DND-41 (cell line): Measurements from ENCODE around the gene INAFM1.
"Not testable (repeated sequence)": the region's sequence is repeated elsewhere in the genome, so short reads cannot be mapped to it uniquely, and the experiment has no call there.

Source experiments
- ATAC-seq: fragments of 200-7000 bp; cut with Tn5 transposase; 3 replicates; pipeline ENCODE4 v1.9.1; 2021; ENCODE audit warnings: low read depth; ENCODE audit not compliant: insufficient read depth
- DNase-seq: peaks from one replicate; pipeline ENCODE4 v3.0.0-alpha.2; 2020
- H2AFZ ChIP-seq: 2 replicates; pipeline ENCODE4 v1.6.0; 2012; ENCODE audit warnings: low read depth, low read length
- H3K27ac ChIP-seq: 2 replicates; pipeline ENCODE4 v1.5.1; 2012; ENCODE audit warnings: low read length, inconsistent platforms
- H3K27me3 ChIP-seq: fragments of 200-600 bp; sonication (generic); 2 replicates; pipeline ENCODE4 v1.6.0; 2012; ENCODE audit warnings: low read length, mild to moderate bottlenecking, inconsistent platforms; ENCODE audit not compliant: insufficient read depth, poor library complexity
- H3K36me3 ChIP-seq: 2 replicates; pipeline ENCODE4 v1.5.1; 2012; ENCODE audit warnings: low read length, inconsistent platforms; ENCODE audit not compliant: insufficient read depth
- H3K4me1 ChIP-seq: 2 replicates; pipeline ENCODE4 v1.5.1; 2012; ENCODE audit warnings: mild to moderate bottlenecking, low read length; ENCODE audit not compliant: insufficient read depth
- H3K4me2 ChIP-seq: 2 replicates; pipeline ENCODE4 v1.6.0; 2012; ENCODE audit warnings: mild to moderate bottlenecking, moderate library complexity, low read length, inconsistent platforms; ENCODE audit not compliant: insufficient read depth
- H3K4me3 ChIP-seq, 2 experiments: fragments of 200-600 bp in 1 of 2; shearing (Covaris generic) in 1 of 2; 2 replicates each; pipeline ENCODE4 v1.5.1; 2012 to 2016; ENCODE audit warnings: inconsistent platforms in 2 of 2, low read length in 2 of 2, mild to moderate bottlenecking in 2 of 2, low read depth in 1 of 2, moderate library complexity in 1 of 2
- H3K79me2 ChIP-seq: 2 replicates; pipeline ENCODE4 v1.6.0; 2012; ENCODE audit warnings: low read length, inconsistent platforms; ENCODE audit not compliant: insufficient read depth
- H3K9ac ChIP-seq: 2 replicates; pipeline ENCODE4 v1.6.0; 2012; ENCODE audit warnings: low read depth, mild to moderate bottlenecking, inconsistent platforms, low read length, moderate library complexity
- H3K9me3 ChIP-seq: 2 replicates; pipeline ENCODE4 v1.5.1; 2012; ENCODE audit warnings: low read length, moderate library complexity, mild to moderate bottlenecking, inconsistent platforms; ENCODE audit not compliant: insufficient read depth, severe bottlenecking
- H4K20me1 ChIP-seq: 2 replicates; pipeline ENCODE4 v1.6.0; 2012; ENCODE audit warnings: low read length; ENCODE audit not compliant: insufficient read depth
- CTCF ChIP-seq: IDR thresholded peaks from 2 replicates; pipeline ENCODE4 v1.5.1; 2012; ENCODE audit warnings: borderline replicate concordance, low read length, moderate library complexity, mild to moderate bottlenecking; ENCODE audit not compliant: poor library complexity, severe bottlenecking; ENCODE audit errors: extremely low read depth
- EZH2 ChIP-seq: IDR thresholded peaks from 3 replicates; pipeline ENCODE4 v1.6.1; 2012; ENCODE audit warnings: borderline replicate concordance, low read depth, mild to moderate bottlenecking, moderate library complexity, low read length, inconsistent platforms; ENCODE audit not compliant: severe bottlenecking

The INAFM1 gene

GRCh38 chr19:47243776-47244547 lies 30.7 kb upstream of the INAFM1 start:
- no peak for TF ChIP-seq EZH2
- TF ChIP-seq CTCF, result peak; percentile 92
- H3K27ac ChIP-seq, result peak overlapping the region; percentile 74

GRCh38 chr19:47247308-47247990 lies 27.2 kb upstream of the INAFM1 start:
- Histone ChIP-seq H3K27me3 (no peaks in the 10 kb centered on the region), H3K4me3 (no peak overlapping the region), H3K4me2 (no peak overlapping the region), H3K9me3 (no peaks in the 10 kb centered on the region), H3K9ac (no peak overlapping the region), H2AFZ (no peak overlapping the region), H4K20me1 (no peaks in the 10 kb centered on the region), H3K79me2 (no peaks in the 10 kb centered on the region), H3K27ac (no peak overlapping the region), H3K36me3 (no peaks in the 10 kb centered on the region), H3K4me1 (peaks cover 15% of the 10 kb centered on the region)
- ATAC-seq (no peak), DNase-seq (peak; percentile 78)
- TF ChIP-seq EZH2, result no peak
- peak; percentile 93 for TF ChIP-seq CTCF

More at GRCh38 chr19:47243776-47244547, 30.7 kb upstream of the INAFM1 start:
- peak; percentile 94 for DNase-seq
- Histone ChIP-seq H3K4me3 (peak overlapping the region in 1 of 2 experiments; percentile 40; a peak in 2 of 4 replicates), H3K9ac (peak overlapping the region; percentile 40), H3K4me1 (peaks cover 30% of the 10 kb centered on the region), H3K9me3 (no peaks in the 10 kb centered on the region), H3K36me3 (no peaks in the 10 kb centered on the region), H3K4me2 (peak overlapping the region; percentile 56), H4K20me1 (no peaks in the 10 kb centered on the region; the same call in 1 of the 2 replicates), H2AFZ (peak overlapping the region; percentile 55), H3K79me2 (no peaks in the 10 kb centered on the region), H3K27me3 (no peaks in the 10 kb centered on the region)
- ATAC-seq, result peak; percentile 92

GRCh38 chr19:47253016-47253415 lies 21.7 kb upstream of the INAFM1 start:
- ATAC-seq, H4K20me1 ChIP-seq: not testable (repeated sequence)

GRCh38 chr19:47253467-47253881 lies 21.2 kb upstream of the INAFM1 start:
- H3K27me3 ChIP-seq, result no peaks in the 10 kb centered on the region
- 0 out of 2 replicates have a peak, but pooled peaks cover under 1% of the 10 kb centered on the region for H3K36me3 ChIP-seq
- H2AFZ ChIP-seq, result no peak overlapping the region
- ATAC-seq (no peak), DNase-seq (no peak)
- H4K20me1 ChIP-seq, result 0 out of 2 replicates have a peak, but pooled peaks cover 5% of the 10 kb centered on the region
- no peak overlapping the region for H3K4me3 ChIP-seq
- H3K27ac ChIP-seq, result no peak overlapping the region
- H3K4me1 ChIP-seq, result peaks cover 18% of the 10 kb centered on the region
- H3K79me2 ChIP-seq, result peaks cover 9% of the 10 kb centered on the region
- H3K9me3 ChIP-seq, result no peaks in the 10 kb centered on the region
- TF ChIP-seq CTCF (no peak), EZH2 (no peak)
- no peak overlapping the region for H3K9ac ChIP-seq
- H3K4me2 ChIP-seq, result no peak overlapping the region

More at GRCh38 chr19:47253016-47253415, 21.7 kb upstream of the INAFM1 start:
- not testable (repeated sequence) for H3K36me3 ChIP-seq, H3K27me3 ChIP-seq, H3K79me2 ChIP-seq, H3K9me3 ChIP-seq, DNase-seq, H3K27ac ChIP-seq, H3K4me3 ChIP-seq, H3K9ac ChIP-seq, H3K4me2 ChIP-seq, H2AFZ ChIP-seq
- H3K4me1 ChIP-seq, result peaks cover 14% of the 10 kb centered on the region
